Adrenal gland (tissue), 12 donors: ENCODE measurements around the gene UBE2QL1. TPM values are rescaled to one million over a fixed set of nuclear protein-coding genes. Genes with fewer than 3 reads are reported as not detected.

ENCODE experiments used
- DNase-seq, 7 donors: peaks; one replicate each; pipeline ENCODE4 v3.0.0-alpha.2; 2019 to 2020
- H3K27ac ChIP-seq, 5 donors: fragments of 200-600 bp; sonication (generic) in 4 of 5; 1 replicate in 3 of 5; 2 replicates in 2 of 5; pipeline versions ENCODE4 v1.5.1 to v1.8.0; 2016 to 2020; ENCODE audit warnings: mild to moderate bottlenecking in 1 of 5
- H3K27me3 ChIP-seq: fragments of 200-600 bp; 2 replicates; pipeline ENCODE4 v1.8.0; 2021
- H3K36me3 ChIP-seq, 2 donors: fragments of 200-600 bp; replicated peaks in 1 of 2; 1 replicate in 1 of 2; 2 replicates in 1 of 2; pipeline versions ENCODE4 v1.5.1 to v1.8.0; 2018 to 2022
- H3K4me1 ChIP-seq, 2 donors: fragments of 200-600 bp; replicated peaks in 1 of 2; 1 replicate in 1 of 2; 2 replicates in 1 of 2; pipeline versions ENCODE4 v1.5.1 to v1.8.0; 2018 to 2021
- H3K4me3 ChIP-seq, 4 donors: fragments of 200-600 bp; sonication (generic) in 3 of 4; one replicate each; pipeline ENCODE4 v1.5.1; 2016 to 2018
- H3K9me3 ChIP-seq, 3 donors: fragments of 200-600 bp; sonication (generic) in 1 of 3; replicated peaks in 1 of 3; 1 replicate in 2 of 3; 2 replicates in 1 of 3; pipeline versions ENCODE4 v1.5.1 to v1.8.0; 2016 to 2021
- POLR2A ChIP-seq, 2 donors: fragments of 450-650 bp; IDR thresholded peaks; one replicate each; pipeline ENCODE4 v1.6.1; 2017; ENCODE audit warnings: antibody characterized with exemption in 2 of 2, mild to moderate bottlenecking in 2 of 2, moderate library complexity in 1 of 2
- WGBS, 4 donors: extraction: QIAGEN DNeasy Blood & Tissue Kit in 2 of 4; methylation state at CpG; one replicate each; pipeline versions ENCODE4 v1.1.5 to v1.1.7; 2013 to 2017; 5-methylcytosine and 5-hydroxymethylcytosine counted together
- intact Hi-C, 2 donors: fragments of 100-400 bp; cut with DNase I; formaldehyde crosslinking; loops; one replicate each; pipeline versions ENCODE4 v1.14.1 to v1.15.0; 2022 to 2023
- polyA plus RNA-seq, 3 donors: library from polyadenylated mRNA; stranded (reverse); fragments of 200-250 nt in 2 of 3; fragments of 350-450 nt in 1 of 3; fragmentation: Illumina TruSeq in 1 of 3; extraction: RNeasy Lipid Tissue Mini Kit (QIAGEN cat#74804) in 1 of 3; gene quantifications; one replicate each; pipeline ENCODE4 v1.2.3, GENCODE V29; 2013 to 2014
- total RNA-seq, 9 donors: library from RNA; depleted of rRNA in 4 of 9; stranded (reverse); fragments of >200 nt in 4 of 9; fragments of 120-200 nt in 1 of 9; fragmentation: NEBNext Ultra II Directional in 1 of 9; extraction: Animal tissue kit (Norgen Biotek cat#: 25700) in 1 of 9; gene quantifications; one replicate each; pipeline versions ENCODE4 v1.1.0 to v1.2.4, GENCODE V29; 2013 to 2023
- TF ChIP-seq, protein P1 (sequence below), 6 experiments: fragments of 450-650 bp in 4 of 6; fragments of 200-600 bp in 2 of 6; sonication (generic) in 1 of 6; IDR thresholded peaks; 1 replicate in 5 of 6; 2 replicates in 1 of 6; pipeline versions ENCODE4 v1.5.1 to v1.8.0; 2016 to 2021; ENCODE audit warnings: antibody characterized with exemption in 6 of 6, mild to moderate bottlenecking in 2 of 6, moderate library complexity in 1 of 6
- donor health status: healthy with polysubstance abuse.
- donor health status: Bipolar disorder and iron deficiency.
- donor health status: DM: yes; HTN: yes; CAD: no.
- donor health status: DM: no; HTN: no; CAD: no.
- donor health status: DM: no; HTN: no; CAD: no.
- donor health status: DM: yes; HTN: yes; CAD: no.

UBE2QL1 gene
- total and polyA plus RNA-seq, 12 donors: 0.12 to 3.4 (median 1.1) TPM

DNA sequence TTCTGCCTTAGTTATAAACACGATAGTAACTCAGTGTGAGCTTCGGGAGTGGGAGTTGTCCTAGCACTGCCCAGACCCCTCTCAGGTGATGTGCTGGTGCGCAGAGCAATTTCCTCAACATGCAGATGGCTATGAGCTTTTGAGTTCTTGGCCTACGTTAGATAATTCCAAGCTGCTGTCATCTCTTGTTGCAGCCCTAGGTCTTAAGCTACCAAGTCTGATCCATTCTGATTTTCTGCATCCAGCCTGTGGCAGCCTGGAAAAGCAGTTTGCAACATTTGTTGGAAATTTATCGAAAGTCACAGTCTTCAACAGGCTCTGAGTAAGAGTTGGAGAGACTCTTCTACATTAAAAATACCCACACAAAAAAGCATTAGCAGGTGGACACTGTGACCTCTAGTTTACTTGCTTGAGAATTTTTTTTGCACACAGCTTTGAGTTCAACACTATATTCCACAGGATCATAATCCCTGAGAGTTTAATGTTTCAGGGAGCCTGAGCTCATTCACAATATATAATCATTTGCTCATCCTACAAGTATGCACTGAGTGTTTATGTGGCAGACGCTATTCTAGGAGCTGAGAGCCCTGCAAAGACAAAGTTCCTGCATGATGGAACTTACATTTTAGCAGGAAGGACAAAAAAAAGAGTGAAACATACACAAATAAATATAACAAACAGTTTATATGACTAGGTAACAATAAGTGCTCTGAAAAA is 91.6 kb downstream of the UBE2QL1 start:
- H3K4me1 ChIP-seq: no peaks in the 10 kb centered on the region
- no peaks in the 10 kb centered on the region for H3K27me3 ChIP-seq
- no peak for DNase-seq
- no peaks in the 10 kb centered on the region for H3K9me3 ChIP-seq
- H3K36me3 ChIP-seq: no peaks in the 10 kb centered on the region
- intact Hi-C loops: no loop called here
- no peak for TF ChIP-seq POLR2A (IDR thresholded peaks at IDR 0.05)
- TF ChIP-seq, protein P1, sequence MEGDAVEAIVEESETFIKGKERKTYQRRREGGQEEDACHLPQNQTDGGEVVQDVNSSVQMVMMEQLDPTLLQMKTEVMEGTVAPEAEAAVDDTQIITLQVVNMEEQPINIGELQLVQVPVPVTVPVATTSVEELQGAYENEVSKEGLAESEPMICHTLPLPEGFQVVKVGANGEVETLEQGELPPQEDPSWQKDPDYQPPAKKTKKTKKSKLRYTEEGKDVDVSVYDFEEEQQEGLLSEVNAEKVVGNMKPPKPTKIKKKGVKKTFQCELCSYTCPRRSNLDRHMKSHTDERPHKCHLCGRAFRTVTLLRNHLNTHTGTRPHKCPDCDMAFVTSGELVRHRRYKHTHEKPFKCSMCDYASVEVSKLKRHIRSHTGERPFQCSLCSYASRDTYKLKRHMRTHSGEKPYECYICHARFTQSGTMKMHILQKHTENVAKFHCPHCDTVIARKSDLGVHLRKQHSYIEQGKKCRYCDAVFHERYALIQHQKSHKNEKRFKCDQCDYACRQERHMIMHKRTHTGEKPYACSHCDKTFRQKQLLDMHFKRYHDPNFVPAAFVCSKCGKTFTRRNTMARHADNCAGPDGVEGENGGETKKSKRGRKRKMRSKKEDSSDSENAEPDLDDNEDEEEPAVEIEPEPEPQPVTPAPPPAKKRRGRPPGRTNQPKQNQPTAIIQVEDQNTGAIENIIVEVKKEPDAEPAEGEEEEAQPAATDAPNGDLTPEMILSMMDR (IDR thresholded peaks at IDR 0.05): no peak
- 73 to 81% (median 74%) methylated on average over 6 of the region's 6 CpGs for WGBS, 4 donors
- no peak overlapping the region for H3K4me3 ChIP-seq
- H3K27ac ChIP-seq: no peak overlapping the region

DNA sequence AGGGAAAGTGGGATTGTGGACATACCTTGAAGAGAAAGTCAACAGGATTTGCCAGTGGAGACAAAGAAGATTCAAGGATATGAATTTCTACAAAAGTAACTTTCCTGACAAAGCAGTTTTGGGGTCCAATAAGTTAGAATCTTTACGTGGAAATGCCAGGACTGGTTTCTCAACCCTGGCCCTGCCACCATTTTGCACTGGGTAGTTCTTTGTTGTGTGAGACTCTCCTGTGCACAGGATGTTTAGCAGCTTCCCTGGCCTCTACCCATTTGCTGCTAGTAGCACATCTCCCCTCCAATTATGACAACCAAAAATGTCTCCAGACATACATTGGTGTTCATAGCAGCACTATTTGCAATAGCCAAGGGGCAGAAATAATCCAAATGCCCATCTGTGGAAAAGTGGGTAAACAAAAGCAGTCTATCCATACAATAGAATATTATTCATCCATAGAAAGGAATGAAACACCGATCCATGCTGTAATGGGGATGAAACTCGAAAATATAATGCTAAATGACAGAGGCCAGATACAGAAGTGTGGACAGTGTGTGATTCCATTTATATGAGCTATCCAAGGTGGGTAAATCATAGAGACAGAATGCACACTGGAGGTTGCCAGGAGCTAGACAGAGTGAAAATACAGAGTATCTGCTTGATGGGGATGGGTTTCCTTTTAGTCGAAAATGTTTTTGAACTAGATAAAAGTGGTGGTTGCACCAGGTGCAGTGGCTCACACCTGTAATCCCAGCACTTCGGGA is 92.8 kb downstream of the UBE2QL1 start:
- H3K27ac ChIP-seq: no peak overlapping the region

DNA sequence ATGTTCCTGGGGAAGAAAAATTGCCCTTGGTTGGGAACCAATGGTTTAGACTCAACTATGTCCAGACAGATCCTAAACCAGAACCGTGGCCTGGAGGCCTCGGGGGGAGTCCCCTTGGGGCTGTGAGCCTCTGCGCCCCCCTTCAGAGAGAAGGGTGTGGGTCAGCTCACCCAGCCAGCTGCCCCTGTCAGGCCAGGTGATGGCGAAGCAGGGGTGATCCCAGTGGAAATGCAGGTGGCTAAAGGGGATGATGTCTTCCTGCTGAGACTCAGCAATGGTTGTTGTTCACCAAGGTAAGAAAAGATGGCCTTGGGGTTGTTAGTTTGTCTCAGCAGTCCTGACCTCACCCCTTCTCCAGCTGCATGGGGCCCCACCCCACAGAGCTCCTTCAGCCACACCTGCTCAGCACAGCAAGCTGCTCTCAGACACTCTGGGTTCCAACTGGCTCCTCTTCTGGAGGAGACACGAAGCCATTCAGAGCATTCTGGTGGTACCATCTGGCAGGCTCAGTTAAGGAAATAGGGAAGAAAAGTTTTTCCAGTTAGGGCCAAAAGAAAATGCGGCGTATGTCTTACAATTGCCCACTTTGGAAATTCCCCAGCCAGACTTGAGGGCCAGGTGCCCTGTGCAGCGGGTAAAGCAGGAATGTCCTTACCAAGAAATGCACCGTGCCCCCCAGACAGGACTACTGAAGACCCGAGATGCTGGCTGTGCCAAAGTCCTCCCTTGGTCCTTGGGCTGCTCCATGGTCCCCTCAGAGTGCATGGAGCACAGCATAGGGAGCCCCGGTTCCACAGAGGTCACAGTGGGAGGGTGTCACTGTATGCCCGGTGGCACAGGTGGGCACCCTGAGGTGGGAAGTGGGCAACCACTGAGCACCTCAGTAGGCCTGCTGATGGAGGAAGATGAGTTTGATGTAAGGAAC is 94.0 kb downstream of the UBE2QL1 start:
- no peaks in the 10 kb centered on the region for H3K9me3 ChIP-seq
- H3K36me3 ChIP-seq: no peaks in the 10 kb centered on the region
- H3K4me3 ChIP-seq: no peak overlapping the region
- TF ChIP-seq, protein P1 (IDR thresholded peaks at IDR 0.05): no peak
- TF ChIP-seq POLR2A (IDR thresholded peaks at IDR 0.05): no peak
- DNase-seq: no peak
- H3K27me3 ChIP-seq: no peaks in the 10 kb centered on the region
- no peak overlapping the region for H3K27ac ChIP-seq
- intact Hi-C loops: no loop called here
- 90 to 94% (median 92%) methylated on average over 11 to 12 of the region's 12 CpGs for WGBS, 4 donors
- H3K4me1 ChIP-seq: no peaks in the 10 kb centered on the region

More for the DNA sequence above, 92.8 kb downstream of the UBE2QL1 start:
- Histone ChIP-seq H3K9me3 (no peaks in the 10 kb centered on the region), H3K36me3 (no peaks in the 10 kb centered on the region), H3K4me1 (no peaks in the 10 kb centered on the region), H3K27me3 (no peaks in the 10 kb centered on the region), H3K4me3 (no peak overlapping the region)
- TF ChIP-seq, protein P1 (IDR thresholded peaks at IDR 0.05): no peak
- TF ChIP-seq POLR2A (IDR thresholded peaks at IDR 0.05): no peak
- intact Hi-C loops: no loop called here
- no peak for DNase-seq
- 67 to 74% (median 71%) methylated on average over 4 to 5 of the region's 5 CpGs for WGBS, 4 donors

GRCh38 chr5:6543346-6543730 is 94.7 kb downstream of the UBE2QL1 start:
- TF ChIP-seq POLR2A (IDR thresholded peaks at IDR 0.05): no peak
- TF ChIP-seq, protein P1 (IDR thresholded peaks at IDR 0.05): no peak
- no peak for DNase-seq
- no peaks in the 10 kb centered on the region for H3K27me3 ChIP-seq
- 69 to 86% (median 78%) methylated on average over 4 to 6 of the region's 6 CpGs for WGBS, 4 donors
- H3K4me1 ChIP-seq: no peaks in the 10 kb centered on the region
- no peak overlapping the region for H3K27ac ChIP-seq
- H3K36me3 ChIP-seq: no peaks in the 10 kb centered on the region
- H3K4me3 ChIP-seq: no peak overlapping the region
- no peaks in the 10 kb centered on the region for H3K9me3 ChIP-seq
- intact Hi-C loops: no loop called here
